Suppressor macrophage (primary cell): Measurements from ENCODE around the gene ANKMY1.

Source experiments
- DNase-seq, 4 experiments: peaks; one replicate each; pipeline ENCODE4 v3.0.0-alpha.2; 2020 to 2022

ANKMY1 gene

GRCh38 chr2:240467659-240468302 is 90.0 kb downstream of the ANKMY1 start:
- DNase-seq, result no peak

GRCh38 chr2:240467149-240467642 is 90.6 kb downstream of the ANKMY1 start:
- no peak for DNase-seq

- no peak for DNase-seq
Measured at GRCh38 chr2:240466579-240467148, 91.1 kb downstream of the ANKMY1 start.

GRCh38 chr2:240465765-240466578 is 91.8 kb downstream of the ANKMY1 start:
- DNase-seq, result no peak

- no peak for DNase-seq
Measured at GRCh38 chr2:240465268-240465764, 92.5 kb downstream of the ANKMY1 start.

- DNase-seq, result no peak
Measured at GRCh38 chr2:240464514-240465241, 93.1 kb downstream of the ANKMY1 start.

- no peak for DNase-seq
Measured at GRCh38 chr2:240463866-240464481, 93.8 kb downstream of the ANKMY1 start.

- DNase-seq, result no peak
Measured at GRCh38 chr2:240463274-240463865, 94.4 kb downstream of the ANKMY1 start.

- DNase-seq, result no peak
Measured at GRCh38 chr2:240462707-240463273, 95.0 kb downstream of the ANKMY1 start.

- no peak for DNase-seq
Measured at GRCh38 chr2:240462073-240462706, 95.6 kb downstream of the ANKMY1 start.

- no peak for DNase-seq
Measured at GRCh38 chr2:240461471-240462072, 96.2 kb downstream of the ANKMY1 start.

GRCh38 chr2:240460781-240461431 is 96.9 kb downstream of the ANKMY1 start:
- DNase-seq, result no peak

- DNase-seq, result no peak
Measured at GRCh38 chr2:240460253-240460711, 97.5 kb downstream of the ANKMY1 start.

- DNase-seq, result no peak
Measured at GRCh38 chr2:240459401-240460252, 98.2 kb downstream of the ANKMY1 start.

- no peak for DNase-seq
Measured at GRCh38 chr2:240458900-240459391, 98.8 kb downstream of the ANKMY1 start.

- DNase-seq, result no peak
Measured at GRCh38 chr2:240458044-240458899, 99.5 kb downstream of the ANKMY1 start.

GRCh38 chr2:240457223-240458043 is 100.4 kb downstream of the ANKMY1 start:
- no peak for DNase-seq
